ENCODE measurements around the gene LRRC8C. TPM values are rescaled to one million over a fixed set of nuclear protein-coding genes. Genes with fewer than 3 reads are reported as not detected.

LRRC8C gene
- total and polyA plus RNA-seq, 8 donors: 8.3 to 11.6 (median 9.2) TPM

DNA sequence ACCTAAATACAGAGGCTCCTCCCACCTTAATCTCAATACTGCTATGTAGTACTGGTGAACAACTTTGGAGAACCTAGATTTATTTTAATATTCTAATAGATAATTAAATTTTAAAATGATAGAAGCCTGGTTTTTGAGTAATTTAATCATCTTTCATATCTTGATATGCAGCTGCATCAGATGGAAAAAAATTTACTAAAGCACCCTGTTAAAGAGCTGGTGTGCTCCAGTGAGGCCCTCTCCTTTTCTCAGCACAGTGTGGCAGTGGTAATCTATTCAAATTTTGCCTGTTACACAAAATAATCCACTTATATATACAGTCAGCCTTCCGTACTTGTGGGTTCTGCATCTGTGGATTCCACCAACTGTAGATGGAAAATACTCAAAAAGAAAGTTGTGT lies 82.8 kb downstream of the LRRC8C start:
- no peak overlapping the region for H3K4me3 ChIP-seq
- no peaks in the 10 kb centered on the region for H3K27me3 ChIP-seq
- intact Hi-C loops (cut with DNase I): no loop called here
- H3K27ac ChIP-seq: no peak overlapping the region
- no peak for ATAC-seq
- H3K4me1 ChIP-seq: peaks cover 18 to 29% of the 10 kb centered on the region in 2 donors
- no peak for DNase-seq
- H3K36me3 ChIP-seq: peaks cover 0 to 20% of the 10 kb centered on the region in 2 donors
- TF ChIP-seq, protein P1, sequence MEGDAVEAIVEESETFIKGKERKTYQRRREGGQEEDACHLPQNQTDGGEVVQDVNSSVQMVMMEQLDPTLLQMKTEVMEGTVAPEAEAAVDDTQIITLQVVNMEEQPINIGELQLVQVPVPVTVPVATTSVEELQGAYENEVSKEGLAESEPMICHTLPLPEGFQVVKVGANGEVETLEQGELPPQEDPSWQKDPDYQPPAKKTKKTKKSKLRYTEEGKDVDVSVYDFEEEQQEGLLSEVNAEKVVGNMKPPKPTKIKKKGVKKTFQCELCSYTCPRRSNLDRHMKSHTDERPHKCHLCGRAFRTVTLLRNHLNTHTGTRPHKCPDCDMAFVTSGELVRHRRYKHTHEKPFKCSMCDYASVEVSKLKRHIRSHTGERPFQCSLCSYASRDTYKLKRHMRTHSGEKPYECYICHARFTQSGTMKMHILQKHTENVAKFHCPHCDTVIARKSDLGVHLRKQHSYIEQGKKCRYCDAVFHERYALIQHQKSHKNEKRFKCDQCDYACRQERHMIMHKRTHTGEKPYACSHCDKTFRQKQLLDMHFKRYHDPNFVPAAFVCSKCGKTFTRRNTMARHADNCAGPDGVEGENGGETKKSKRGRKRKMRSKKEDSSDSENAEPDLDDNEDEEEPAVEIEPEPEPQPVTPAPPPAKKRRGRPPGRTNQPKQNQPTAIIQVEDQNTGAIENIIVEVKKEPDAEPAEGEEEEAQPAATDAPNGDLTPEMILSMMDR (IDR thresholded peaks at IDR 0.05): no peak
- H3K9me3 ChIP-seq: no peaks in the 10 kb centered on the region

DNA sequence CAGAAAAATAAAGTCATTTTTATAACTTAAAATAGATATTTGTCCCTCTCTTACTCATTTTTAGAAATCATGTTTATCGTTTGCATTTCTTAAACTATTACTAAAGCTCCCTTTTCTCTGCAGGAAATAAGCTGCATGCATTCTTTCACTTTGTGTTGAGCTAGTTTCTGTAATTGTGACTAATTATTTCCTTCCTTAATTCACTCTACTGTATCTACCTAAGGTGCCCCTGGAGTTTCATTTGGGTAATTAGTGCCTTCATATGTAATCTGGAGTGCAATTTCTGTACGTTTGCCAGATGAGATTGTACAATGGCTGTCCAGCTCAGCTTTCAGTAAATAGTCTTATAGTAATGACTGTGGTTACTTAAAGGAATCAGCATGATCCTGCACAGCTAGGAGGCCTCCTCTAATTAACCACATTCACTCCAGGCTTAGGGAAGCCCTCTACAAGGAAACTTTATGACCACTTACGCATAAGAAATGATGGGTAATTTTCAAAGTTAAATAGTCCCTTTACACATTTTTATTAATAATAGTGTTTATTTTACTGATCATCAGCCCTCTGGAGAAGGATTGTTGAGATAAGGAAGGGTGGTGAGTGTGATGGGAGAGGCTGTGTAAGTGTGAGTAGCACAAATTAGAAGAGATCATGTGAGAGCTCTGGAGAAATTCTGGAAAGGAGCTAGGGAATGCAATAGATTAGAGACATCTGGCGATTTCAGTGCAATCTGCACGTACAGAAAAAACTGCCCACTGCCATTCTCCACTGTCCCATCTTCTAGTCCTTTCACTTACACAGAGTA lies 86.8 kb downstream of the LRRC8C start:
- H3K4me3 ChIP-seq: no peak overlapping the region
- H3K4me1 ChIP-seq: peaks cover 25 to 62% of the 10 kb centered on the region in 2 donors
- intact Hi-C loops (cut with DNase I): no loop called here
- TF ChIP-seq, protein P1 (IDR thresholded peaks at IDR 0.05): no peak
- ATAC-seq (peak; percentile 79), DNase-seq (peak in 2 of 4 donors; percentile 31 to 39)
- H3K27me3 ChIP-seq: no peaks in the 10 kb centered on the region
- H3K9me3 ChIP-seq: no peaks in the 10 kb centered on the region
- peak overlapping the region; percentile 54 to 77 for H3K27ac ChIP-seq
- no peaks in the 10 kb centered on the region for H3K36me3 ChIP-seq

DNA sequence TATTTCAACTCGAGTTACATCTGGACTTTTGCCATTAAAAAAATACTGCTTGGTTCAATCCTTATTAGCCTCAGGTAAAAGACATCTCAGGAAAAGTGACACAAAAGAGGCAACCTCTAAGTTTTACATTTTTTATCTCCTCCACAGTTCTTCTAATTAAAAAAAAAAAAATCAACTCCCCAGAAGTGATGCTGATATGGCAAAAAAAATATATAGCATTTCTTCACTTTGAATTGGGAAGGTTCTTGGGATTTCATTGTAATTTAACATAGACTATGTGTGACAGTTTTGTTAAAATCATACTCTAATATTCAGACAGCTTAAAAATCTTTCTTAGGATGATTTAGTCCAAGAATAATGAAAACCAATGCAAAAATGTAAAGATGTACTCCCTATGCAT lies 87.9 kb downstream of the LRRC8C start:
- intact Hi-C loops (cut with DNase I): no loop called here
- peak overlapping the region in 1 of 2 donors; percentile 77 for H3K27ac ChIP-seq
- TF ChIP-seq, protein P1 (IDR thresholded peaks at IDR 0.05): no peak

DNA sequence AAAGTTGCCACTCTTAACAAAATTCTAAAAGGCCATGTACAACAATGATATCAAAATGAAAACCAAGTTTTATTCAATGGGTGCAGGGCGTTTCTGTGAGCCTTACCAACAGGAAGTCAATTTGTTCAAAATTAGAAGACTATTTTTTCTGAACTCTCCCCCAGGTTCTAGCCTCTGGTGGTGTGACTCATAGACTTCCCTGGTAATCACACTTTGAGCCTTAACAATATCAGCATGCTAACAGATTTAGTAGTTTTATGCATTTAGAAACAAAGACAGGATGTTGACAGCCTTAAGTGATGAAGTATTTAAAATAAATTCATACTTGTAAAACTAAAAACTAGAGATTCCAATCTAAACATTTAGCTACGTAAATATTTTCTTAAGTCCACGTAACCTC lies 88.4 kb downstream of the LRRC8C start:
- Histone ChIP-seq H3K4me1 (peaks cover 25 to 78% of the 10 kb centered on the region in 2 donors), H3K4me3 (no peak overlapping the region), H3K27me3 (no peaks in the 10 kb centered on the region), H3K27ac (peak overlapping the region in 1 of 2 donors; percentile 77), H3K36me3 (no peaks in the 10 kb centered on the region), H3K9me3 (no peaks in the 10 kb centered on the region)
- DNase-seq (no peak), ATAC-seq (no peak)
- intact Hi-C loops (cut with DNase I): no loop called here
- TF ChIP-seq, protein P1 (IDR thresholded peaks at IDR 0.05): no peak

More for the DNA sequence above, 87.9 kb downstream of the LRRC8C start:
- no peaks in the 10 kb centered on the region for H3K36me3 ChIP-seq
- H3K4me1 ChIP-seq: peaks cover 25 to 74% of the 10 kb centered on the region in 2 donors
- H3K27me3 ChIP-seq: no peaks in the 10 kb centered on the region
- ATAC-seq (no peak), DNase-seq (no peak)
- no peaks in the 10 kb centered on the region for H3K9me3 ChIP-seq
- H3K4me3 ChIP-seq: no peak overlapping the region

DNA sequence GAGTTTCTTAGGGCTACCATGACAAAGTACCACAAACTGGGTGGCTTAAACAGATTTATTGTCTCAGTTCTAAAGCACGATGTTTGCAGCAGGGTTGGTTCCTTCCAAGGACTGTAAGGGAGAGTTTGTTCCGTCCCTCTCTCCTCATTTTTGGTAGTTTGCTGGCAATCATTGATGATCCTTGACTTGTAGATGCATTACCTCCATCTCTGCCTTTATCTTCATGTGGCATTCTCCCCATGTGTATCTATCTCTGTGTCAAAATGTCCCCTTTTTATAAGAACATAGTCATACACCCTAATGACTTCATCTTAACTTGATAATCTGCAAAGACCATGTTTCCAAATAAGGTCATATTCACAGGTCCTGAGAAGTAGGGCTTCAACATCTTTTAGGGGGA lies 90.2 kb downstream of the LRRC8C start:
- ATAC-seq (no peak), DNase-seq (no peak)
- H3K9me3 ChIP-seq: no peaks in the 10 kb centered on the region
- H3K36me3 ChIP-seq: no peaks in the 10 kb centered on the region
- H3K27ac ChIP-seq: no peak overlapping the region
- H3K4me3 ChIP-seq: no peak overlapping the region
- H3K4me1 ChIP-seq: peaks cover 25 to 77% of the 10 kb centered on the region in 2 donors
- no peaks in the 10 kb centered on the region for H3K27me3 ChIP-seq
- intact Hi-C loops (cut with DNase I): no loop called here
- TF ChIP-seq, protein P1 (IDR thresholded peaks at IDR 0.05): no peak
